Right lung (tissue), 5 donors: Measurements from ENCODE around the gene TBC1D22A. TPM values are rescaled to one million over a fixed set of nuclear protein-coding genes. Genes with fewer than 3 reads are reported as not detected.

Experiments
- DNase-seq, 2 donors: peaks; one replicate each; pipeline ENCODE4 v3.0.0-alpha.2; 2013
- polyA plus RNA-seq, 5 donors: library from polyadenylated mRNA; unstranded; fragments of 120-200 nt; gene quantifications; one replicate each; pipeline versions ENCODE4 v1.2.1 to v1.2.3, GENCODE V29; 2013; ENCODE audit warnings: inconsistent platforms in 1 of 5, low replicate concordance in 1 of 5; ENCODE audit not compliant: insufficient read length in 5 of 5, insufficient read depth in 1 of 5

TBC1D22A gene
- polyA plus RNA-seq, 5 donors, result 13.9 to 17.6 (median 16.2) TPM

DNA sequence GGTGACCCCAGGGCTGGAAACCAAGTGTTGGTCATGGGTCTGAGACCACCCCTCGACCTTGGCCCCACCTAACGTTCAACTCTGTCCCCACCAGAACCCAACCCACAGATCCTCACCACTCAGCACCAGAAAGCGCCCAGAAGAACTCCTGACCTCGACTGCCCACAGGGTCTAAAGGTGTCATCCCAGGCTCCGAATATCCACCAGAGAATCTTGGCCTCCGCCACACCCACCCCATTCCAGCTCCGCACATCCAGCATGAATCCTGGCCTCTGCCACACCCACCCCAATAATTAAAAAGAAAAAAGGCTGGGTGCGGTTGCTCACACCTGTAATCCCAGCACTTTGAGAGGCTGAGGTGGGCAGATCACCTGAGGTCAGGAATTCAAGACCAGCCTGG lies 25.7 kb upstream of the TBC1D22A start:
- no peak for DNase-seq

DNA sequence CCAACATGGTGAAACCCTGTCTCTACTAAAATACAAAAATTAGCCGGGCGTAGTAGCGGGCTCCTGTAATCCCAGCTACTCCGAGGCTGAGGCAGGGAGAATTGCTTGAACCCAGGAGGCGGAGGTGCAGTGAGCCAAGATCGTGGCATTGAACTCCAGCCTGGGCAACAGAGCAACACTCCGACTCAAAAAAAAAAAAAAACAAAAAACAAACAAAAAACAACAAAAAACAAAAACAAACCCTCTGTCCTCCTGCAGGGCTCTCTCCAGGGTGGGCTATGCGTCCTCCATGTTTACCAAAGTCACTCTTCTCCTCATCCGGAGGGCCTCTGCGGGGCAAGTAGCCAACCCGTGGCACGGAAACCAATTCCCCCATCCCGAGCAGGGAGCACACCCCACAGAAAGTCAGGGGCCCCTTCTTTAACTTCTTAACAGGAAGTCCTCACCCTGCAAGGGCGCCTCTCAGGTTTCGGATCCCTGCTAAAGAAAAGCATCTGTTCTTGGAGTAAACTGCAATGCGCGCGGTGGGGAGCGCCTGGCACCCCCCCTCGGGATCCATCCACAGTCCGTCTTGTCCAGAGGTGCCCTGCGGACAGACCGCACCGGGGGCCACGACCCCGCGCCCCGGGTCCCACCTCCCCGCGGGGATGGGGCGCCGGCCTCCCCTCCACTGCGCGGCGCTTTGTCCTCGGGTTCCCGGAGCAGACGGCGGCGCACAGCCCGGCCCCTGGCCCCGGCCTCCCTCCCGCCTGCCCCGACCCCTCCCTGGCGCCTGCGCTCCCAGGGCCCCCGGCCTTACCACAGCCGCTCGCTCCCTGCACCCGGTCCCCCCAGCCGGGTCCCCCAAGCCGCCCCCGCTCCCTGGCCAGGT lies 25.1 kb upstream of the TBC1D22A start:
- DNase-seq, result no peak

DNA sequence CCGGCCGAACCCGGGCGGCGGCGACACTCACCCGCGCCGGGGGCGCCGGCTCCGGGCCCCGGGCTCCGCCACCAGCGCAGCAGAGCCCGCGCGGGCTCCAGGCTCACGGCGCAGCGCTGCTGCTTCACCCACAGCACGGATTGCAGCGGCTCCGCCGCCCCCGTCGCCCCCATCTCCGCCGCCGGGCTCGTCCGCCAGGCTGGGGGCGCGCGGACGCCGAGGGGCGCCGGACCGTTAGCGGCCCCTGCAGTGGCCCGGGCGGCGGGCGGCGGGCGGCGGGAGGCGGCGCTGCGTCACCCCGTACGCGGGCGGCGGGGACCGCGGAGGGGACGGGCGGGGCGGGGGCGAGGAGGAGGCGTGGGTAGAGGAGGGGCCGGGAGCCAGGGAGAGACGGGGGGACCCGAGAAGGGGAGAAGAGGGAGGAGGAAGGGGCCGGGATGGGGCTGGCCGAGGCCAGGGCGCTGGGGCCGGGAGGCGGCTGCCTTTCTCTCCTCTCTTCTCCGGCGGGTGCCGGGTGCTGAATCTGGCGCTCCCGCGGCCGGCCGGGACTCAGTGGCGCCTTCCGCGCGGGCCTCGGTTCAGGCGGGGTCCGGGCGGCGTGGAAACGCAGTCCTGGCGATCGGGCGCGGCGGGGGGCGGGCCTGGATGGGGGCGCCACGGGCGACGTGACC lies 24.3 kb upstream of the TBC1D22A start, which contains the start of gene CERK:
CERK (minus strand) TSS at position 277 of the 671 bp plus-strand sequence; CDS start at position 173, 104 bp downstream.
- DNase-seq, result peak; percentile 63 to 85

DNA sequence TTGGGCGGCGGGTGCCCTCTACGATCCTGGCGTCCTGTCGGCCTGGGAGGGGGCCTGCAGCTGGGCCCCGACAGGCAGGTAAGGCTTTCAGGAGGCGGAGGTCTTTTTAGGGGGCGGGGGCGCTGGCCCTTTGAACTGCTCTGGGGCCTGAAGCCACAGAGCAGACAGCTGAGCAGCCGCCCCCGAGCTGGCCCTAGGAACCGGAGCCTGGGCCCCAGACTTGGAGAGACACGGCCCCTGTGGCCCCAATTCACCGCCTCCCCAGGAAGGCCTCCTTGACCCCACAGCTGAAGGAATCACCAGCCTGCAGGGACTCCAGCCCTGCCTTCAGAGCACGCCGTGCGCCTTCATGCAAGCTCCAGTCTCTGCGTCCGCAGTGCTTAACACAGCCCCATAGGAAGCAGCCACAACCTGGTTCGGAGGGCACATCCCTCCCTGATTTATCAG lies 23.8 kb upstream of the TBC1D22A start:
- no peak for DNase-seq

DNA sequence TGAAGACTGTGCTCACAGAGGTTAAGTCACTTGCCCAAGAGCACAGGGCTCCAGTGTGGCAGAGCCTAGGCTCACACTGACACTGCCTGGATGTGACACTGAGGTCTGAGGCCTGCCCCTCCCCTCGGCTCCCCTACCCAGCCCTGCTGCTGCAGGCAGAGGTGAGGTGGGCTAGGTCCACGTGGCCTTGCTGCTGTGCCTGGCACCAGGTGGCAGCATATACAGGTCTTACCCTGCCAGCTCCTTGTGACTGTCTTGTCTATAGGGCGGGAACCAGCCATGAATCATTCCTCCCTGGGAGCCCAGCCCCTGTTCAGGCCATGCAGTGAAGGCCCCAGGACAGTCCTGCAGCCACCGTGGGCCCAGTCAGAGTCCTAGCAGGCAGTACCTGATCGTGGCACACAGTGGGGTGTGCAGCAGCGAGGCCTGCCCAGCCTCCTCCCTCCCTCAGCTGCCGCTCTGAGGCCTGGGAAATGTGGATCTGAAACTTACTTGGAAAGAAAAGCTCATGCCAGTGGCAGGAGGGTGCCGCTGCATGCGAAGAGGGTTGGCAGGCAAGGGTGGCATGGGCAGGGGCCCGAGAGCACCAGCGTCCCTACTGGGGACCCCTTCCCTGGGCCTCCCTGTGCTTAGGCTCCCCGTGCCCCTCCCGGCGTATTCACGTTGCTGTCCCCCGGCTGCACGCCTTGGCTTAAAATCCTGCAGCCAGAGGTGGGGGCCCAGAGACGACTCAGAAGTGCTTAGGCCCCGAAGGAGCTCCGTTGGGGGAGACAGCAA lies 23.2 kb upstream of the TBC1D22A start:
- DNase-seq, result no peak

DNA sequence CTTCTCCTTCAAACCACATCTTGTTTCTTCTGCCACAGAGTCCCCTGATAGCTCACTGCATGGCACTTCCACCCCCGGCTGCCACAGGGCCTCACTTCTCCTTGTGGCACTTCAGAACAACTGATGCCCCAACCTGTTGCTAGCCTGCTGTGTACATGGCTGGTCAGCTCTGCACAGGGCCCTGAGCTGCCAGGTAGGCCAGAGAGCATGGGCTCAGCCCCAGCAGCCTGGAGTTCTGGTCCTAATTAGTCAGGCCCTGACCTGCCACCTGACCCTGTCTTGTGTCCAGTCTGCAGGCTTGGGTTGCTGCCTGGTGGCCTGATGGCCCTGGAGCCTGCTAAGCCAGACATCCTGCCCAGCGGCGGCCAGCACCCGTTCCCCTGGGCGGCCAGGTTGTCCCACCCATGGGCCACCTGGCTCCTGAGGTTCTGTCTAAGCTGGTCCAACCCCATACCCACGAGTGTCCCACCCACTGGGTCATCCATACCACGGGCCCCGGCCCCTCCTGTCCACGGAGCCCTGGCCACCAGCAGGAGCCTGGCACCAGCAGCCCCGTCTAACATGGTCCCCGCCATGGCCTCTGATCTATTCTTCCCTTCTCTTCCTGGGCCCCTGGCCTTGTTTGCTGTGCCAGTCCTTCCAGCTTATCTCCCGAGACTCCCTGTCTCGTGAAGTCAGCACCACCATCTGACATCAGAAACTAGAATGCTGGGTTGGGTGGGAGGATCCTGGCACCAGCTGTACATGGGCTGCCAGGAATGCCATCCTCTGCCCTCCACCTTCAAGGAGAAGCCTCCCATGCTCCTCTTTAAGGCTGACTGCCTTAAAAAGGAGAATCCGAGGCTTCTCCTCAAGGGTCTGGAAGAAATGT lies 21.3 kb upstream of the TBC1D22A start:
- no peak for DNase-seq

DNA sequence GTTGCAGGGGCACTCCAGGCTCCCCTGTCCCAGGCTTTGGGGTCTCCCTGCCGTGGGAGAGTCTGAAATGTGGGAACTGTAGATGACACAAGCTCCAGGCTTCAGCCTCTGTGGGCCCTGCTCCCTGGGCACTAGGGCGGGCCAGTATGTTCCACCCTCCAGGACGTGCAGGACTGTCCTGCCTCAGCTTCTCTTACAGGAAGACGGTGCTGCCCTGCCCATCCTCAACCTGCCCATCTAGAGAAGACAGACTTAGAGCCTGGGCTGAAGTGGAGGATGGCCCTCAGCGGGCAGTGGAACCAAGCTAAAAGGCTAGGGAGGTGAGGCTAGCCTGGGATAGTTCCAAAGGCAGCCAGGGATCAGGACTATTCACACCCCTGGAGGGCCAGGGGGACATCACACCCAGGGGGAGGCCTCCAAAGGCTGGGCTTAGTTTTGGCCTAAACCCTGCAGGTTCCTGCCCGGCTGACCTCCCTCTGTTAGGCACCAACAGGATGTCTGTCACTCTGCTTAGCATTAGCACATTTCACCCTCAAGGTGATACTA lies 20.4 kb upstream of the TBC1D22A start:
- no peak for DNase-seq

DNA sequence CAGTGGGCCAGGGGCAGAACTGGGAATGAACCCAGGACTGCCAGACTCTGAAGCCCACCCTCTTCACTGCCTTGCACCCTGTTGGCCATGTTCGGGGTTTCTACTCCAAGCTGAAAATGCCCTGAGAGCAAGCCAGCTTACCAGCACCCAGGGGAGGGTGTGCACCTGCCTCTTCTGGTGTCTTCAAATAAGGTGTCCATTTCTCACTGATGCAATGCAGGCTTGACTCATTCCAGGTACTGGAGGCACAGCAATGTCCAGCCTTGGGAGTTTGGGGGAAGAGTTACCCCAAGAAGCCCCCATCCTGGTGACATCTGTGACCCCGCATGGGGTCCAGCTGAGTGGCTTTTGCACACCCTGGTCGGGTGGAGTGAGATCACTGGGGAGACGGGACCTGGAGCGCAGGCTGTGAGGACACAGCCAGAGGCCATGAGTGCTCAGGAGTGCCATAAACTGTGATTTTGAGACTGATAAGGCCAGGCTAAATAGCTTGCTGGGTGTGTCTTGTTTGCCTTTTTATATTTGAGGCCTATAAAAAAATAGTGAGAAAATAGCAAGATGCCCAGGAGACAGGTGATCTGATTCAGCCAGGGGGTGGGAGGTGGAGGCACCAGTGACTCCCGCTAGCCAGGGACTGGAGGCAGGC lies 19.8 kb upstream of the TBC1D22A start:
- DNase-seq, result no peak

DNA sequence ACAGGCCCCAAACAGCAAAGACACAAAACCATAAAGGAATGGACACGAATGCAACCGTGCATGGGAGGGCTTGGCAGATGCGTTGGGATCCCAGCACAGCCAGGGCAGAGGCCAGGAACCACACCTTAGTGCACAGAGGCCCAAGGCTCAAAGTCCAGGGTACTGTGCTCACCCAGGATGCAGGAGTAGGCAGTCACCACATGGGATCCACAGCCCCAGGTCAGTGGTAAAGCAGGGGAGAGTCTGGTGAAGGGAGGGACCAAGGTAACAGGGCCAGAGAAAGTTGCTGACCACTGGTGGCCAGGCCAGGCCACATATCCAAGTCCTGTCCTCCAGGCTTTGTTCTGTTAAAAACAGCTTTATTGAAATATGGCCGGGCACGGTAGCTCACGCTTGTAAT lies 17.9 kb upstream of the TBC1D22A start:
- no peak for DNase-seq

DNA sequence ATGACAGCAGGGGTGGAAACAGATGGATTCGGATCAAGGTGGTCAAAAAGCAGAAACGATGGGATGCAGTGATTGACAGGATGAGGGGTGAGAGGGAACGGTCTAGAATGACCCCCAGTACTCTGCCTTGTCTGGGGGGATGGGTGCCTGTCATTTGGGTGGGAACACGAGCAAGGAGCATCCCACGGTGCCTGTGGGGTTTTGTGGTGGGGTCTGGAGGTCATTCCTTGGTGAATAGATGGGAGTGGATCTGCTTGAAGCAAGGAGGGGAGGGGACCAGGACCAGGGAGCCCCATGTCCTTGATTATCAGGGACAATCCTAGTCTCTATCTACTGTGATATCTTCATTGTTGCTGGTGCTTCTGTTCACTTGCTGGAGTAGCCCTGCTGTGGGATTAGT lies 16.3 kb upstream of the TBC1D22A start:
- no peak for DNase-seq

DNA sequence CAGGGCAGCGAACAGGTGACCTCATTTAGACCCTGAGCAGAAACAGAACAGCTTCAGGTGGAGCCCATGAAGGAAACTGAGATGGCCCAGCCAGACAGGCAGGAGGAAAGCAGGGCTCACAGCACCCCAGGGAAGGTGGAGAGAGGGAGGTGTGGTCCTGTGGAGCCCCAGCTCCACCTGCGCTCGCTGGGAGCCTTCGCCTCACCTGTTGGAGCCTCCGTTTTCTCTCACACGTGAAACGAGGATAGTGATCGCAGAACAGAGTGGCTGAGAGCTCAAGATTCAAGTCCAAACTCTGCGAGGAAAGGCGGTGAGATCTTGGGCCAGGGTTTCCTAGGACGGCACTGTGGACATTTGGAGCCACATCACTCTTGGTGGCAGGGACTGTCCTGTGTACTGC lies 15.8 kb upstream of the TBC1D22A start:
- DNase-seq, result no peak

DNA sequence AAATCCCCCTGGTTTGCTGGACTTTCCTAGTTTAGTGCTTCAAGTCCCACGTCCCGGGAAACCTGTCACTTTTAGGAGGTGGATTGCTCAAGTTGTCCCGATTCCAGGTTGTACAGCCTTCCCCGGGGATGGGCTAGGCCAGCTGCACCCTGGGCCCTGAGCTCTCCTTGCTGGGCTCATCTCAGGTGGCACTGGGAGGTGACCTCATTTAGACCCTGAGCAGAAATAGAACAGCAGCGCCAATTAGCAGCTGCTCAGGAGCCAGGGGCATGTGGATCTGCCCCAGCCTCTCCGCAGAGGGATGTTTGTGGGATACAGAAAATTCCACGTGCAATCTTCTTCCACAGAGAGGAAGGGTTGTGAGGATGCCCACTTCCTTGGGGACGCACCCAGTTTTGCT lies 14.8 kb upstream of the TBC1D22A start:
- DNase-seq, result no peak

DNA sequence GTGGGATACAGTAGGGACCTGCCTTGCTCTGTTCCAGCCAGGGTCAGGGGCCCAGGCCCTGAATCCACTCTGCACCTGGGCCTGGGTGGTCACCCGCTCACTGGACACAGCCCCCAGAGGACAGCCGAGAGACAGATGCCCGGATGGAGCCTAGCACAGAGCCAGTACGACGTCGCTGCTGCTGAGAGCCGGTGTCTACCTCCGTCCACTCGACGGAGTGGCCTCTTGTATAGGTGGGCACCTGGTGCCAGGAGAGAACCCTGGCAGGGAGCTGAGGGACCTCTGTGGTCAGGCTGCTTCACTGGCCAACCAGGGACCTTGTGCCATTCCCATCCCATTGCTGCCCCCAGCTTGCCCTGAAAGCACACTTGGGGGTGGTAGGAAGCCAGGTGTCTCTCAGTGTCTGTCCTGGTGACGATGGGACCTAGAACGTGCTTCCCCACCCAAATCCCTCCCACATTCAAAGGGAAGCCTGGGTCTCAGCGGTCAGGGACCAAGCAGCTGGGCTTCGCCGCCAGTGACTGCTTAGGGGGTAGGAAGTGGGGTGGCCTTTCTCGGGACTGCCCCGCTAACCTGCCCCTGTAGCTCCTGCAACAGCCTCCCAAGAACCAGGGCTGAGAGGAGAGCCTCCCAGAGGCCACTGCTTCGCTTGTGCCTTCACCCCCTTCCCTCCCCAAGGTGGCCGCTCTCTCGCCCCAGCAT lies 14.1 kb upstream of the TBC1D22A start:
- no peak for DNase-seq

DNA sequence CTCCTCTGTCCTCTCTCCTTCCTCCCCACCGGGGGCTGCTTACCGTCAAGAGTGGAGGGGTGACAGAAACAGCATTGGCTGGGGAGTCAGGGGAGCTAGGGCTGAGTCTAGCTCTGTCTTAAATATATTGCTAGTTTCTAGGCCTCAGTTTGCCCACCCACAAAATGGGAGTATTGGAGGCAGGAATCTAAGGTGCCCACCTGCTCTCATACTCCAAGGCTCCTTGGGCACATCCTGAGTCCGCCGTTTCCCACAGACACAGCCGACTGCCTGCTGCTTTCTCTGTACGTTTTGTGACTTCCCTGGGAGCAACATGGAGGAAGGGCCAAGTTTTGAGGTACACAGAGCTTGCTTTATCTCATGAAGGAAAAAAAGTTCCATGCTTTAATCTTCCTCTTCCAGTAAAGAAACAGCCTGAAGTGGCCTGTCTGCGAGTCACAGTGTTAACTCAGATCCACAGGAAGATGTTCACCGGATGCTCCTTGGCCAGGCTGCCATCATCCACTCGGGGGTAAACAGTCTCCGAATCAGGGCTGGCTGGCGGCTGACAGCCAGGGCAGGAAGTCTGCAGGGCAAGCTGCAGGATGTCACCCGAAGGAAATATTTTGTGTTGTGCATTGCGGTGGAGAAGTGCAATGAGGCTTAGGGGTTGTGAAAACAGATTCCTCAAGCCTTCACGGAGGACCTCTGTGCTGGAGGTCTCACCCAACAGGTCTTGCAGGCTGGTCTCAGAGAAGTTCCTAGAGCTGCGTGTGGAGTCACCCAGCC lies 13.4 kb upstream of the TBC1D22A start:
- no peak for DNase-seq

DNA sequence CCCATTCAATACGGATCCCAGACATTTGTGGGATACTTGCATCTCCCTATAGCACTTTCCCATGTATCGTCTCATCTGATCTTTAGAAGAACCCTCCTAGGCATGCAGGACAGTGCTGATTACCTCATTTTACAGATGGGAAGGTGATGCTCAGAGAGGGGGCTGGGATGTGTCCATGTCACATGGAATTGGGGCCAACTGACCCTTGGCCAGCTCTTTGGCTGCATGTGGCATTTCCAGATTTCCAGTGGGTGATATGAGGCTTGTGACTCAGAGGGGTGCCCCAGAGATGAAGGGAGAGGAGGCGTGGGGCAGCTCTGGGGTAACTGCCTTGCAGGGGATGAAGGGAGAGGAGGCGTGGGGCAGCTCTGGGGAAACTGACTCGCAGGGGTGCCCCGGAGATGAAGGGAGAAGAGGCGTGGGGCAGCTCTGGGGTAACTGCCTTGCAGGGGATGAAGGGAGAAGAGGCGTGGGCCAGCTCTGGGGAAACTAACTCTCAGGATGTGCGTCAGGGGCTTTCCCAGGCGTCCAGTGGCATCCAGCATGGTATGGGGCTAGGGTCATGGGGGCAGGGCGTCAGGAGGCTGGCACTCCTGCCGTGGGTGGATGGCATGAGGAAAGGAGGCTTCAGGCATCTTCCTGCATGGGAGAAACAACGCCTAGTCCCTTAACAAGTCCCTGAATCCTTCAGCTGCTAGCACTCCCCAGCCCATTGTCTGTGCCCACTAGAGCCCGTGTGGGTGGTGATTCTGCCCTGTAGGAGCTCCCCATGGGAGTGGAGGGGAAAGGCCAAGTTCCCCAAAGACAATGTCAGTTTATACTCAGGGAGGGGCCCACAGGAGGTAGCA lies 12.5 kb upstream of the TBC1D22A start:
- no peak for DNase-seq

DNA sequence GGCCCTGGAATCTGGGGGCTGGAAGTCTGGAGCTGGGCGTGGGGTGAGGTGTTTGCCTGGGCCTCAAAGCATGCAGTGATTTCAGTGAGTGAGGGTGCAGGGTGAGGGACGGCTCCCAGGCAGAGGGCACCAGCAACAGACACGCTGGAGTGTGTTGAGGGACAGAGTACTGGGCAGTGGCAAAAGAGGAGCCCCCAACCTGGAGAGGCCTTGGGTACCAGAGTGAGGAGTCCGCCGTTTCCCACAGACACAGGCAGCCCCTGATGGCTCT lies 12.0 kb upstream of the TBC1D22A start:
- no peak for DNase-seq

DNA sequence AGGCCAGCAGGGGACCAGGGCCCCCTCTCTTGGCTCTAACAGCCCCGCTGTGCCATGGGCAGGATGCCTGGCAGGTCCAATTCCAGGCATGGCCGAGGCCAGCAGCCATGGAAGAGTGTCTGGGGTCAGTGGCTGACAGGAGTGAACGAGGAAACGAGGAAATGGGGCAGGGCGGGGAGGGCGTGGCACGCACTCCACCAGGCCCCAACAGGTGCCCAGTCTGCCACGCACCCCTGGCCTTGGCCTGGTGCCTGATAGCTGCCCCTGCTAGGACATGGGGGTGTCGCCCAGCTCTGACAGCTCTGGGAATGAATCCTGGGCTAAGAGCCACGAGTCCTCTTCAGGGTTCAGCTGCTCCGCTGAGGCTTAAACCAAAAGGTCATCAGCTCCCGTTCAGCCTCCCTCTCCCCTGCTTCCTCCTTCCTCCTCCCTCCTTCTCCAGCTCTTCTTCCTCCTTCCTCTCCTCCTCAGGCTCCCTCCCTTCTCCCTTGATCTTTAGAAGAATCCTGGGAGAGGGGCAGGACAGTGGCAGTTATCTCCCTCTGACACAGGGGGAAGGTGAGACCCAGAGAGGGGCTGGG lies 11.5 kb upstream of the TBC1D22A start:
- no peak for DNase-seq
